ENCODE results near the gene KCTD15.

KCTD15 gene

GRCh38 chr19:33825556-33825955, 28.9 kb downstream of the KCTD15 start:
- no peak overlapping the region for H3K27ac ChIP-seq (ENCODE audit: low read length, poor library complexity, severe bottlenecking)
- H2BK15ac ChIP-seq (ENCODE audit: low read depth, poor library complexity, severe bottlenecking) = no peak overlapping the region
- H2BK12ac ChIP-seq (ENCODE audit: low read length in 2 of 2) = no peak overlapping the region
- H4K91ac ChIP-seq (ENCODE audit: low read length) = no peak overlapping the region
- H3K4ac ChIP-seq (ENCODE audit: low read depth in 1 of 2, low read length in 2 of 2) = no peak overlapping the region
- no peak for DNase-seq
- no peak overlapping the region for H2BK120ac ChIP-seq (ENCODE audit: low read depth, low read length)
- H3K4me2 ChIP-seq (ENCODE audit: low read length, poor library complexity, severe bottlenecking) = no peak overlapping the region
- H4K8ac ChIP-seq (ENCODE audit: low read length) = no peak overlapping the region
- H3K14ac ChIP-seq (ENCODE audit: low read length in 2 of 2) = no peak overlapping the region
- H3K36me3 ChIP-seq (ENCODE audit: control insufficient read depth in 1 of 2, insufficient read depth in 2 of 2, low read depth in 1 of 2, low read length in 2 of 2) = no peaks in the 10 kb centered on the region
- no peak overlapping the region for H2AK5ac ChIP-seq (ENCODE audit: low read length, severe bottlenecking)
- peaks cover 0 to 14% of the 10 kb centered on the region in 2 experiments for H3K27me3 ChIP-seq (ENCODE audit: control insufficient read depth in 1 of 2, insufficient read depth in 1 of 2, low read length in 2 of 2)
- H3K9ac ChIP-seq (ENCODE audit: low read length) = no peak overlapping the region
- H3K23ac ChIP-seq (ENCODE audit: low read length in 2 of 2) = no peak overlapping the region
- no peaks in the 10 kb centered on the region for H3K9me3 ChIP-seq (ENCODE audit: control insufficient read depth, low read length)
- H3K18ac ChIP-seq (ENCODE audit: low read depth in 1 of 2, low read length in 2 of 2) = no peak overlapping the region
- H3K4me3 ChIP-seq (ENCODE audit: insufficient read depth in 1 of 2, low read depth in 1 of 2, low read length in 2 of 2) = no peak overlapping the region
- no peak overlapping the region for H2AFZ ChIP-seq (ENCODE audit: low read depth, low read length)
- H3K4me1 ChIP-seq (ENCODE audit: control insufficient read depth, insufficient read depth, low read depth, low read length) = peaks cover 5% of the 10 kb centered on the region
- H2BK5ac ChIP-seq (ENCODE audit: low read depth, low read length, poor library complexity, severe bottlenecking) = no peak overlapping the region
- 93% methylated on average over 6 of the region's 6 CpGs for WGBS
- H3K79me1 ChIP-seq (replicated peaks; ENCODE audit: low read length, poor library complexity, severe bottlenecking) = no peaks in the 10 kb centered on the region

- Histone ChIP-seq H2BK120ac (ENCODE audit: low read depth, low read length) (no peak overlapping the region), H2AFZ (ENCODE audit: low read depth, low read length) (no peak overlapping the region), H3K4me1 (ENCODE audit: control insufficient read depth, insufficient read depth, low read depth, low read length) (no peaks in the 10 kb centered on the region), H3K4me2 (ENCODE audit: low read length, poor library complexity, severe bottlenecking) (no peak overlapping the region), H3K4ac (ENCODE audit: low read depth in 1 of 2, low read length in 2 of 2) (no peak overlapping the region), H3K27me3 (ENCODE audit: control insufficient read depth in 1 of 2, insufficient read depth in 1 of 2, low read length in 2 of 2) (peaks cover 0 to 11% of the 10 kb centered on the region in 2 experiments), H2BK5ac (ENCODE audit: low read depth, low read length, poor library complexity, severe bottlenecking) (no peak overlapping the region), H3K9ac (ENCODE audit: low read length) (no peak overlapping the region), H2BK12ac (ENCODE audit: low read length in 2 of 2) (no peak overlapping the region), H3K18ac (ENCODE audit: low read depth in 1 of 2, low read length in 2 of 2) (no peak overlapping the region), H3K23ac (ENCODE audit: low read length in 2 of 2) (no peak overlapping the region), H4K91ac (ENCODE audit: low read length) (no peak overlapping the region), H2AK5ac (ENCODE audit: low read length, severe bottlenecking) (no peak overlapping the region), H4K8ac (ENCODE audit: low read length) (no peak overlapping the region), H3K36me3 (ENCODE audit: control insufficient read depth in 1 of 2, insufficient read depth in 2 of 2, low read depth in 1 of 2, low read length in 2 of 2) (no peaks in the 10 kb centered on the region), H2BK15ac (ENCODE audit: low read depth, poor library complexity, severe bottlenecking) (no peak overlapping the region), H3K4me3 (ENCODE audit: insufficient read depth in 1 of 2, low read depth in 1 of 2, low read length in 2 of 2) (no peak overlapping the region), H3K79me1 (replicated peaks; ENCODE audit: low read length, poor library complexity, severe bottlenecking) (no peaks in the 10 kb centered on the region), H3K27ac (ENCODE audit: low read length, poor library complexity, severe bottlenecking) (no peak overlapping the region), H3K14ac (ENCODE audit: low read length in 2 of 2) (no peak overlapping the region), H3K9me3 (ENCODE audit: control insufficient read depth, low read length) (no peaks in the 10 kb centered on the region)
- DNase-seq = no peak
- 91% methylated on average over 5 of the region's 7 CpGs for WGBS
Measured at GRCh38 chr19:33826521-33826920, 29.9 kb downstream of the KCTD15 start.

GRCh38 chr19:33828266-33829075, 31.8 kb downstream of the KCTD15 start:
- WGBS = 84% methylated on average over 13 of the region's 13 CpGs
- Histone ChIP-seq H2AFZ (ENCODE audit: low read depth, low read length) (no peak overlapping the region), H3K23ac (ENCODE audit: low read length in 2 of 2) (no peak overlapping the region), H3K27ac (ENCODE audit: low read length, poor library complexity, severe bottlenecking) (no peak overlapping the region), H3K18ac (ENCODE audit: low read depth in 1 of 2, low read length in 2 of 2) (no peak overlapping the region), H3K4me3 (ENCODE audit: insufficient read depth in 1 of 2, low read depth in 1 of 2, low read length in 2 of 2) (no peak overlapping the region), H2BK120ac (ENCODE audit: low read depth, low read length) (no peak overlapping the region), H2AK5ac (ENCODE audit: low read length, severe bottlenecking) (no peak overlapping the region), H3K4me1 (ENCODE audit: control insufficient read depth, insufficient read depth, low read depth, low read length) (no peaks in the 10 kb centered on the region), H3K9me3 (ENCODE audit: control insufficient read depth, low read length) (no peaks in the 10 kb centered on the region), H3K36me3 (ENCODE audit: control insufficient read depth in 1 of 2, insufficient read depth in 2 of 2, low read depth in 1 of 2, low read length in 2 of 2) (no peaks in the 10 kb centered on the region), H3K27me3 (ENCODE audit: control insufficient read depth in 1 of 2, insufficient read depth in 1 of 2, low read length in 2 of 2) (peaks cover 0 to 10% of the 10 kb centered on the region in 2 experiments), H4K8ac (ENCODE audit: low read length) (no peak overlapping the region), H2BK12ac (ENCODE audit: low read length in 2 of 2) (no peak overlapping the region), H3K14ac (ENCODE audit: low read length in 2 of 2) (no peak overlapping the region), H3K4me2 (ENCODE audit: low read length, poor library complexity, severe bottlenecking) (no peak overlapping the region), H3K79me1 (replicated peaks; ENCODE audit: low read length, poor library complexity, severe bottlenecking) (no peaks in the 10 kb centered on the region), H2BK5ac (ENCODE audit: low read depth, low read length, poor library complexity, severe bottlenecking) (no peak overlapping the region), H4K91ac (ENCODE audit: low read length) (no peak overlapping the region), H3K4ac (ENCODE audit: low read depth in 1 of 2, low read length in 2 of 2) (no peak overlapping the region), H3K9ac (ENCODE audit: low read length) (no peak overlapping the region), H2BK15ac (ENCODE audit: low read depth, poor library complexity, severe bottlenecking) (no peak overlapping the region)
- no peak for DNase-seq

GRCh38 chr19:33830264-33830663, 33.6 kb downstream of the KCTD15 start:
- DNase-seq = no peak
- H3K27me3 ChIP-seq (ENCODE audit: control insufficient read depth in 1 of 2, insufficient read depth in 1 of 2, low read length in 2 of 2) = peaks cover 0 to 10% of the 10 kb centered on the region in 2 experiments
- H3K9ac ChIP-seq (ENCODE audit: low read length) = no peak overlapping the region
- no peaks in the 10 kb centered on the region for H3K79me1 ChIP-seq (replicated peaks; ENCODE audit: low read length, poor library complexity, severe bottlenecking)
- H2BK5ac ChIP-seq (ENCODE audit: low read depth, low read length, poor library complexity, severe bottlenecking) = no peak overlapping the region
- no peak overlapping the region for H4K8ac ChIP-seq (ENCODE audit: low read length)
- H3K36me3 ChIP-seq (ENCODE audit: control insufficient read depth in 1 of 2, insufficient read depth in 2 of 2, low read depth in 1 of 2, low read length in 2 of 2) = no peaks in the 10 kb centered on the region
- no peak overlapping the region for H3K27ac ChIP-seq (ENCODE audit: low read length, poor library complexity, severe bottlenecking)
- H2BK15ac ChIP-seq (ENCODE audit: low read depth, poor library complexity, severe bottlenecking) = no peak overlapping the region
- H3K9me3 ChIP-seq (ENCODE audit: control insufficient read depth, low read length) = no peaks in the 10 kb centered on the region
- H3K23ac ChIP-seq (ENCODE audit: low read length in 2 of 2) = no peak overlapping the region
- no peak overlapping the region for H3K4me3 ChIP-seq (ENCODE audit: insufficient read depth in 1 of 2, low read depth in 1 of 2, low read length in 2 of 2)
- WGBS = 87% methylated on average over 3 of the region's 3 CpGs
- no peak overlapping the region for H2BK12ac ChIP-seq (ENCODE audit: low read length in 2 of 2)
- no peak overlapping the region for H3K18ac ChIP-seq (ENCODE audit: low read depth in 1 of 2, low read length in 2 of 2)
- H2BK120ac ChIP-seq (ENCODE audit: low read depth, low read length) = no peak overlapping the region
- H3K4me1 ChIP-seq (ENCODE audit: control insufficient read depth, insufficient read depth, low read depth, low read length) = no peaks in the 10 kb centered on the region
- H3K14ac ChIP-seq (ENCODE audit: low read length in 2 of 2) = no peak overlapping the region
- no peak overlapping the region for H3K4ac ChIP-seq (ENCODE audit: low read depth in 1 of 2, low read length in 2 of 2)
- no peak overlapping the region for H2AK5ac ChIP-seq (ENCODE audit: low read length, severe bottlenecking)
- no peak overlapping the region for H2AFZ ChIP-seq (ENCODE audit: low read depth, low read length)
- no peak overlapping the region for H4K91ac ChIP-seq (ENCODE audit: low read length)
- no peak overlapping the region for H3K4me2 ChIP-seq (ENCODE audit: low read length, poor library complexity, severe bottlenecking)

All from mesenchymal stem cell (in vitro differentiated cells and primary cell).